HEK293T (cell line): ENCODE results near the gene AKAP6.

Experiments
- ARNT ChIP-seq: fragments of 450-650 bp; IDR thresholded peaks from 2 replicates; pipeline ENCODE4 v1.6.1; 2017; ENCODE audit warnings: mild to moderate bottlenecking
- BHLHE40 ChIP-seq: fragments of 450-650 bp; IDR thresholded peaks from 2 replicates; pipeline ENCODE4 v1.6.1; 2016; ENCODE audit warnings: mild to moderate bottlenecking, moderate library complexity, borderline replicate concordance
- ELF4 ChIP-seq: fragments of 450-650 bp; IDR thresholded peaks from 2 replicates; pipeline ENCODE4 v1.6.1; 2017; ENCODE audit warnings: antibody characterized with exemption
- FOXA1 ChIP-seq: fragments of 450-650 bp; IDR thresholded peaks from 2 replicates; pipeline ENCODE4 v1.6.1; 2016; ENCODE audit warnings: mild to moderate bottlenecking
- FOXK2 ChIP-seq: fragments of 450-650 bp; IDR thresholded peaks from 2 replicates; pipeline ENCODE4 v1.6.1; 2016; ENCODE audit warnings: mild to moderate bottlenecking
- FOXM1 ChIP-seq: fragments of 450-650 bp; IDR thresholded peaks from 2 replicates; pipeline ENCODE4 v1.6.1; 2017; ENCODE audit warnings: mild to moderate bottlenecking, borderline replicate concordance
- HDGF ChIP-seq: fragments of 450-650 bp; IDR thresholded peaks from 2 replicates; pipeline ENCODE4 v1.6.1; 2017; ENCODE audit warnings: antibody characterized with exemption, borderline replicate concordance
- L3MBTL2 ChIP-seq: fragments of 450-650 bp; conservative IDR thresholded peaks from 2 replicates; pipeline ENCODE4 v1.6.1; 2016; ENCODE audit warnings: mild to moderate bottlenecking
- NFRKB ChIP-seq: fragments of 450-650 bp; IDR thresholded peaks from 2 replicates; pipeline ENCODE4 v1.6.1; 2016; ENCODE audit warnings: mild to moderate bottlenecking, moderate library complexity
- SP1 ChIP-seq: fragments of 450-650 bp; IDR thresholded peaks from 2 replicates; pipeline ENCODE4 v1.6.1; 2017
- SUZ12 ChIP-seq: fragments of 450-650 bp; IDR thresholded peaks from 2 replicates; pipeline ENCODE4 v1.6.1; 2016; ENCODE audit warnings: mild to moderate bottlenecking
- TARDBP ChIP-seq: fragments of 450-650 bp; IDR thresholded peaks from 2 replicates; pipeline ENCODE4 v1.6.1; 2016
- ZNF384 ChIP-seq: fragments of 450-650 bp; IDR thresholded peaks from 2 replicates; pipeline ENCODE4 v1.6.1; 2016
- TF ChIP-seq, protein P1 (sequence below): fragments of 450-650 bp; IDR thresholded peaks from 2 replicates; pipeline ENCODE4 v1.6.1; 2016

DNA sequence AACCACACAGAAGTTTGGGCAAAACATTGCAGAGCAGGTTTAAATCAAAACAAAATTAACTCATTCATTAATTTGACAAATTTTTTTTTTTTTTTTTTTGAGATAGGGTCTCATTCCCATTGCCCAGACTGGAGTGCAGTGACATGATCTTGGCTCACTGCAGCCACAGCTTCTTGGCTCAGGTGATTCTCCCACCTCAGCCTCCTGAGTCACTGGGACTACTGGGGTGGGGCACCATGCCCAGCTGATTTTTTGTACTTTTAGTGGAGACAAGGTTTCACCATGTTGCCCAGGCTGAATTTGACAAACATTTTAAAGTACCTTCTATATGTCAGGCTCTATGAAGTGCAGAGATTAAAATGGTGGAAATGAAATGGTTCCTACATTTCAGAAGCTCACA, 352.5 kb downstream of the AKAP6 start:
- TF ChIP-seq SP1 (no peak), FOXM1 (no peak), SUZ12 (no peak), BHLHE40 (no peak), FOXA1 (no peak), ELF4 (no peak), L3MBTL2 (no peak), NFRKB (no peak), ARNT (no peak), HDGF (no peak), FOXK2 (no peak), TARDBP (no peak), ZNF384 (no peak)
- TF ChIP-seq, protein P1, sequence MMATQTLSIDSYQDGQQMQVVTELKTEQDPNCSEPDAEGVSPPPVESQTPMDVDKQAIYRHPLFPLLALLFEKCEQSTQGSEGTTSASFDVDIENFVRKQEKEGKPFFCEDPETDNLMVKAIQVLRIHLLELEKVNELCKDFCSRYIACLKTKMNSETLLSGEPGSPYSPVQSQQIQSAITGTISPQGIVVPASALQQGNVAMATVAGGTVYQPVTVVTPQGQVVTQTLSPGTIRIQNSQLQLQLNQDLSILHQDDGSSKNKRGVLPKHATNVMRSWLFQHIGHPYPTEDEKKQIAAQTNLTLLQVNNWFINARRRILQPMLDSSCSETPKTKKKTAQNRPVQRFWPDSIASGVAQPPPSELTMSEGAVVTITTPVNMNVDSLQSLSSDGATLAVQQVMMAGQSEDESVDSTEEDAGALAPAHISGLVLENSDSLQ = no peak
